H1 (cell line): ENCODE measurements around the gene LY6G6D. TPM values are rescaled to one million over a fixed set of nuclear protein-coding genes. Genes with fewer than 3 reads are reported as not detected.

ENCODE experiments used
- CTCF ChIA-PET: fragments of 300-600 bp; sonication (Branson Sonifier 250); formaldehyde crosslinking; loops from one replicate; lab custom pipeline; 2021; ENCODE audit not compliant: partially characterized antibody; lab: Charles Lee
- POLR2A ChIA-PET: fragments of 300-600 bp; sonication (Branson Sonifier 250); formaldehyde crosslinking; loops from one replicate; lab custom pipeline; 2021; ENCODE audit warnings: inconsistent platforms; ENCODE audit not compliant: partially characterized antibody; lab: Charles Lee
- DNase-seq, 2 experiments: peaks; one replicate each; pipeline versions ENCODE4 v3.0.0 to v3.0.0-alpha.2; 2010 to 2022; ENCODE audit warnings: low spot score in 2 of 2, low read depth in 1 of 2, mixed read lengths in 1 of 2
- FAIRE-seq: peaks from 2 replicates; lab custom pipeline; 2011; peaks lifted over from hg19 to GRCh38; lab: Jason Lieb, UNC
- H2AFZ ChIP-seq: 2 replicates; pipeline ENCODE4 v1.8.1; 2012; ENCODE audit warnings: low read length, inconsistent platforms
- H2AK5ac ChIP-seq: 2 replicates; pipeline ENCODE4 v1.6.1; 2013; ENCODE audit warnings: low read depth, low read length
- H2BK120ac ChIP-seq: replicated peaks from 2 replicates; pipeline ENCODE3; 2013; ENCODE audit warnings: low read depth, low read length, inconsistent platforms
- H2BK12ac ChIP-seq: 2 replicates; pipeline ENCODE4 v1.6.1; 2013; ENCODE audit warnings: low read depth, low read length
- H2BK15ac ChIP-seq: 2 replicates; pipeline ENCODE4 v1.6.1; 2013; ENCODE audit warnings: low read length
- H2BK20ac ChIP-seq: 2 replicates; pipeline ENCODE4 v1.6.1; 2013; ENCODE audit warnings: low read length
- H2BK5ac ChIP-seq: 2 replicates; pipeline ENCODE4 v1.6.1; 2013; ENCODE audit warnings: low read depth, low read length
- H3K14ac ChIP-seq: 2 replicates; pipeline ENCODE4 v1.6.1; 2013; ENCODE audit warnings: inconsistent platforms; ENCODE audit not compliant: insufficient read length
- H3K18ac ChIP-seq: 2 replicates; pipeline ENCODE4 v1.6.1; 2013; ENCODE audit warnings: low read length; ENCODE audit errors: extremely low read depth
- H3K23ac ChIP-seq: 2 replicates; pipeline ENCODE4 v1.6.1; 2013; ENCODE audit warnings: inconsistent platforms; ENCODE audit not compliant: insufficient read length
- H3K23me2 ChIP-seq: 2 replicates; pipeline ENCODE4 v1.6.1; 2013; ENCODE audit warnings: low read depth, low read length
- H3K27ac ChIP-seq: 2 replicates; pipeline ENCODE4 v1.6.1; 2011; ENCODE audit warnings: low read depth, low read length, inconsistent platforms
- H3K27me3 ChIP-seq, 4 experiments: replicated peaks in 1 of 4; 1 replicate in 1 of 4; 2 replicates in 3 of 4; pipeline versions ENCODE4 v1.6.1 to v1.8.1; 2011 to 2013; ENCODE audit warnings: low read length in 3 of 4, mild to moderate bottlenecking in 3 of 4, inconsistent platforms in 2 of 4, mixed read lengths in 2 of 4, moderate library complexity in 1 of 4; ENCODE audit not compliant: control insufficient read depth in 3 of 4, insufficient read depth in 3 of 4; ENCODE audit errors: extremely low read depth in 1 of 4
- H3K36me3 ChIP-seq, 4 experiments: 2 replicates each; pipeline versions ENCODE4 v1.6.1 to v1.8.1; 2011 to 2013; ENCODE audit warnings: mild to moderate bottlenecking in 4 of 4, low read length in 3 of 4, moderate library complexity in 2 of 4, control low read depth in 1 of 4, inconsistent platforms in 1 of 4; ENCODE audit not compliant: insufficient read depth in 4 of 4, control insufficient read depth in 2 of 4
- H3K4ac ChIP-seq: replicated peaks from 2 replicates; pipeline ENCODE3; 2013; ENCODE audit warnings: low read length, low read depth, mixed read lengths, inconsistent platforms; ENCODE audit not compliant: insufficient read length
- H3K4me1 ChIP-seq, 4 experiments: replicated peaks in 1 of 4; 1 replicate in 1 of 4; 2 replicates in 3 of 4; pipeline versions ENCODE4 v1.6.1 to v1.8.1; 2011 to 2013; ENCODE audit warnings: low read length in 3 of 4, inconsistent platforms in 2 of 4, mixed read lengths in 1 of 4; ENCODE audit not compliant: insufficient read depth in 4 of 4, control insufficient read depth in 3 of 4
- H3K4me2 ChIP-seq, 2 experiments: 2 replicates each; pipeline versions ENCODE4 v1.6.1 to v1.8.1; 2011 to 2013; ENCODE audit warnings: low read depth in 2 of 2, low read length in 2 of 2, control low read depth in 1 of 2, inconsistent platforms in 1 of 2, mild to moderate bottlenecking in 1 of 2; ENCODE audit not compliant: insufficient read depth in 1 of 2
- H3K4me3 ChIP-seq, 4 experiments: fragments of 200-600, 300-600 bp in 1 of 4; sonication (generic), shearing (Covaris generic), sonication (Bioruptor Twin) in 1 of 4; 2 replicates each; pipeline versions ENCODE4 v1.5.1 to v1.8.1; 2011 to 2016; ENCODE audit warnings: low read length in 4 of 4, low read depth in 3 of 4, control low read depth in 2 of 4, inconsistent platforms in 2 of 4, mild to moderate bottlenecking in 2 of 4, mixed read lengths in 1 of 4, moderate library complexity in 1 of 4; ENCODE audit not compliant: insufficient read depth in 2 of 4; ENCODE audit errors: extremely low read depth in 1 of 4
- H3K56ac ChIP-seq: replicated peaks from 2 replicates; pipeline ENCODE3; 2013; ENCODE audit warnings: low read depth, mild to moderate bottlenecking, mixed read lengths, low read length, inconsistent platforms; ENCODE audit not compliant: insufficient read length
- H3K79me1 ChIP-seq: 2 replicates; pipeline ENCODE4 v1.6.1; 2013; ENCODE audit warnings: low read depth, low read length, control low read depth
- H3K79me2 ChIP-seq, 2 experiments: 2 replicates each; pipeline versions ENCODE4 v1.6.1 to v1.8.1; 2012 to 2013; ENCODE audit warnings: low read length in 2 of 2, mild to moderate bottlenecking in 2 of 2, inconsistent platforms in 1 of 2; ENCODE audit not compliant: insufficient read depth in 2 of 2, control insufficient read depth in 1 of 2
- H3K9ac ChIP-seq, 4 experiments: replicated peaks in 1 of 4; 1 replicate in 1 of 4; 2 replicates in 3 of 4; pipeline versions ENCODE4 v1.6.1 to v1.8.1; 2011 to 2013; ENCODE audit warnings: low read depth in 3 of 4, low read length in 3 of 4, control low read depth in 2 of 4, mild to moderate bottlenecking in 2 of 4, moderate library complexity in 2 of 4, inconsistent platforms in 1 of 4; ENCODE audit errors: extremely low read depth in 1 of 4
- H3K9me3 ChIP-seq, 2 experiments: 2 replicates each; pipeline versions ENCODE4 v1.6.1 to v1.8.1; 2012 to 2013; ENCODE audit warnings: mild to moderate bottlenecking in 2 of 2, moderate library complexity in 2 of 2, control low read depth in 1 of 2, inconsistent platforms in 1 of 2, low read depth in 1 of 2, low read length in 1 of 2, mixed read lengths in 1 of 2; ENCODE audit not compliant: insufficient read depth in 2 of 2
- H4K20me1 ChIP-seq, 2 experiments: replicated peaks in 1 of 2; 2 replicates each; pipeline versions ENCODE3 to v1.8.1; 2011 to 2013; ENCODE audit warnings: inconsistent platforms in 2 of 2, low read length in 2 of 2, mild to moderate bottlenecking in 1 of 2; ENCODE audit not compliant: insufficient read depth in 2 of 2, control insufficient read depth in 1 of 2
- H4K5ac ChIP-seq: 2 replicates; pipeline ENCODE4 v1.6.1; 2013; ENCODE audit warnings: low read length, low read depth, mixed read lengths, inconsistent platforms; ENCODE audit not compliant: insufficient read length
- H4K8ac ChIP-seq: 2 replicates; pipeline ENCODE4 v1.8.0; 2013; ENCODE audit warnings: mild to moderate bottlenecking, moderate library complexity, low read length, inconsistent platforms; ENCODE audit not compliant: insufficient read depth; ENCODE audit errors: extremely low read depth
- H4K91ac ChIP-seq: replicated peaks from 2 replicates; pipeline ENCODE3; 2013; ENCODE audit warnings: low read length, mixed read lengths, inconsistent platforms; ENCODE audit not compliant: insufficient read length
- ATF3 ChIP-seq: IDR thresholded peaks from 2 replicates; pipeline ENCODE4 v1.6.1; 2011; ENCODE audit warnings: low read depth, mild to moderate bottlenecking, low read length; ENCODE audit not compliant: insufficient read depth
- CHD2 ChIP-seq: IDR thresholded peaks from 2 replicates; pipeline ENCODE4 v1.6.1; 2012; ENCODE audit warnings: low read length, improper control_type of control experiment
- EP300 ChIP-seq, 2 experiments: IDR thresholded peaks; 1 replicate in 1 of 2; 2 replicates in 1 of 2; pipeline ENCODE4 v1.6.1; 2011 to 2012; ENCODE audit warnings: low read depth in 2 of 2, low read length in 2 of 2, mild to moderate bottlenecking in 2 of 2, borderline replicate concordance in 1 of 2, inconsistent platforms in 1 of 2, moderate library complexity in 1 of 2
- FOSL1 ChIP-seq: IDR thresholded peaks from 2 replicates; pipeline ENCODE4 v1.6.1; 2011; ENCODE audit warnings: mild to moderate bottlenecking, low read depth, low read length, moderate library complexity; ENCODE audit not compliant: insufficient read depth
- GABPA ChIP-seq: IDR thresholded peaks from 2 replicates; pipeline ENCODE4 v1.6.1; 2011; ENCODE audit warnings: mild to moderate bottlenecking, low read length, moderate library complexity, borderline replicate concordance; ENCODE audit not compliant: insufficient read depth
- MAFK ChIP-seq: IDR thresholded peaks from 2 replicates; pipeline ENCODE4 v1.6.1; 2012; ENCODE audit warnings: low read depth, mild to moderate bottlenecking, improper control_type of control experiment, low read length
- MAX ChIP-seq: IDR thresholded peaks from 2 replicates; pipeline ENCODE4 v1.6.1; 2012; ENCODE audit warnings: inconsistent platforms
- POLR2AphosphoS5 ChIP-seq: IDR thresholded peaks from 2 replicates; pipeline ENCODE4 v1.6.1; 2011; ENCODE audit warnings: low read depth, low read length
- SAP30 ChIP-seq: fragments of 300-600 bp; sonication (generic); IDR thresholded peaks from 2 replicates; pipeline ENCODE4 v1.7.1; 2012; ENCODE audit warnings: low read length, moderate library complexity, mild to moderate bottlenecking, inconsistent platforms; ENCODE audit not compliant: insufficient read depth, insufficient replicate concordance
- SP2 ChIP-seq: IDR thresholded peaks from 2 replicates; pipeline ENCODE4 v1.6.1; 2012; ENCODE audit warnings: mild to moderate bottlenecking, low read length, inconsistent platforms
- SUZ12 ChIP-seq: fragments of 200-600 bp; sonication (generic); IDR thresholded peaks from 2 replicates; pipeline ENCODE4 v1.6.1; 2012; ENCODE audit warnings: mild to moderate bottlenecking, inconsistent platforms, low read length, moderate library complexity, mixed read lengths
- TAF7 ChIP-seq: optimal IDR thresholded peaks from 2 replicates; pipeline ENCODE3; 2011; ENCODE audit warnings: low read depth, mild to moderate bottlenecking, inconsistent platforms, low read length, moderate library complexity, borderline replicate concordance
- WGBS, 2 experiments: shearing (Covaris generic) in 1 of 2; methylation state at CpG; one replicate each; pipeline versions ENCODE4 v1.1.6 to v1.1.7; 2013 to 2015; ENCODE audit warnings: low lambda C conversion rate in 2 of 2, mixed read lengths in 2 of 2, inconsistent platforms in 1 of 2, low coverage in 1 of 2, missing lambda C conversion rate in 1 of 2; ENCODE audit not compliant: insufficient replicate concordance in 2 of 2, insufficient coverage in 1 of 2, insufficient read length in 1 of 2; ENCODE audit errors: extremely low coverage in 1 of 2, missing lambda C conversion rate in 1 of 2; 5-methylcytosine and 5-hydroxymethylcytosine counted together
- polyA plus RNA-seq, 7 experiments: library from polyadenylated mRNA; depleted of rRNA in 3 of 7; stranded (reverse) in 5 of 7; unstranded in 2 of 7; fragments of >200 nt in 5 of 7; fragments of 200-250 nt in 2 of 7; gene quantifications; 1 replicate in 5 of 7; 2 replicates in 1 of 7; 4 replicates in 1 of 7; pipeline versions ENCODE4 v1.2.1 to v1.2.3, GENCODE V29; 2011 to 2013; ENCODE audit warnings: missing spikeins in 2 of 7, mixed read lengths in 2 of 7
- total RNA-seq: library from RNA; stranded (reverse); fragmentation: NEBNext Ultra II Directional; extraction: Animal tissue kit (Norgen Biotek cat#: 25700); gene quantifications from 2 replicates; pipeline ENCODE4 v1.2.1, GENCODE V29; 2021

LY6G6D gene
- total and polyA plus RNA-seq, 2 of the 8 experiments (the other 6 are each of a cell fraction or from before 2014, with no cell fraction given), result 1.8 TPM; not detected in 1

DNA sequence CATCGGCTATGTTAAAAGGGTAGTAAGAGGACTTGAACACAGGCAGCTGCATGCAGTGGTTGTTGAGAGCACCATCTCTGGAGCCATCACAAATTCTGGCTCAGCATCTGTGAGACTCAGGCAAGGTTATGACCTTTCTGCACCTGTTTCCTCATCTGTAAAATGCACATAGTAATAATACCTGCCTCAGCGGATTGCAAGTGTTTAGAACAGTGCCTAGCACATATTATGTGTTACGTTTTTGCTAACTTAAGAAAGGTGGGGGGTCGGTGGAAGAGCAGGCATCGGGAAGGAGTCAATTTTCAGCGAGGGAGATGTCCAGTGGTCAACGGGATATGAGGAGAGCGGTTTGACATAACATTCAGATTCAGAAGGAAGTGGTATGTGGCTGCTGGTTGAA is 37.2 kb upstream of the LY6G6D start:
- Histone ChIP-seq H2AK5ac (no peak overlapping the region), H3K4me3 (no peak overlapping the region), H3K4me2 (no peak overlapping the region), H3K36me3 (no peaks in the 10 kb centered on the region), H3K27ac (no peak overlapping the region), H3K4ac (no peak overlapping the region)
- no peak for DNase-seq
- no peak for FAIRE-seq
- CTCF ChIA-PET, result interaction anchor here (0.6 to 2.6 kb wide), 11 partner anchors 12 to 245 kb away, joined by 3 to 12 read pairs (median 4); partner anchors contain the start of genes DDAH2 and GPANK1
- WGBS, 2 experiments, result 90% methylated on average over 8 of the region's 8 CpGs; no CpG with 5 or more reads in 1 of the 2 experiments
- POLR2A ChIA-PET, result interaction anchor here (1.0 to 2.1 kb wide), 7 partner anchors 11 to 150 kb away, joined by 3 to 14 read pairs (median 4); partner anchors contain the start of genes BAG6, GPANK1 and HSPA1B
- TF ChIP-seq SP2 (no peak), SAP30 (no peak), EP300 (IDR thresholded peaks at IDR 0.05; ENCODE audit: borderline replicate concordance in 1 of 2, low read depth in 2 of 2, low read length in 2 of 2) (no peak), FOSL1 (no peak), MAFK (no peak), TAF7 (no peak), SUZ12 (no peak), ATF3 (no peak), POLR2AphosphoS5 (no peak), CHD2 (no peak), GABPA (no peak), MAX (no peak)
- TF ChIP-seq, all 59 proteins: peak for 0
- H2BK15ac ChIP-seq, result no peak overlapping the region
- no peak overlapping the region for H3K56ac ChIP-seq
- no peak overlapping the region for H3K9ac ChIP-seq
- no peak overlapping the region for H4K8ac ChIP-seq
- no peak overlapping the region for H2BK20ac ChIP-seq
- H3K4me1 ChIP-seq, result peaks cover 0 to 7% (median 2%) of the 10 kb centered on the region in 4 experiments; a peak in 4 of 7 replicates
- H2AFZ ChIP-seq, result no peak overlapping the region
- no peaks in the 10 kb centered on the region for H3K9me3 ChIP-seq
- no peaks in the 10 kb centered on the region for H4K20me1 ChIP-seq
- peaks cover 9% of the 10 kb centered on the region; the same call in 1 of the 2 replicates for H3K23me2 ChIP-seq
- H4K5ac ChIP-seq, result no peak overlapping the region
- no peak overlapping the region for H3K18ac ChIP-seq
- no peak overlapping the region for H3K14ac ChIP-seq
- H3K79me2 ChIP-seq, result no peaks in the 10 kb centered on the region
- H3K23ac ChIP-seq, result no peak overlapping the region
- no peaks in the 10 kb centered on the region for H3K79me1 ChIP-seq
- H2BK120ac ChIP-seq, result no peak overlapping the region
- no peak overlapping the region for H2BK12ac ChIP-seq
- H3K27me3 ChIP-seq, result peaks cover 3 to 13% (median 12%) of the 10 kb centered on the region in 4 experiments; a peak in 6 of 7 replicates
- H2BK5ac ChIP-seq, result no peak overlapping the region
- H4K91ac ChIP-seq, result no peak overlapping the region
